ENCODE data around the gene NKD2. TPM values are rescaled to one million over a fixed set of nuclear protein-coding genes. Genes with fewer than 3 reads are reported as not detected.

NKD2 gene
- polyA plus RNA-seq, 2 of the 4 experiments (the other 2 are of a cell fraction) = 1.2 to 4.2 TPM

- Histone ChIP-seq H3K9me3 (no peaks in the 10 kb centered on the region), H3K4me2 (no peak overlapping the region), H3K27ac (no peak overlapping the region), H3K4me3 (no peak overlapping the region), H3K4me1 (no peaks in the 10 kb centered on the region)
- POLR2A ChIA-PET = no interaction called here
- TF ChIP-seq REST (IDR thresholded peaks at IDR 0.05) (peak; percentile 49; the same call in 1 of the 2 replicates), RNF2 (IDR thresholded peaks at IDR 0.05; ENCODE audit: borderline replicate concordance, low read depth) (no peak)
- ATAC-seq = no peak
- no peak for DNase-seq (ENCODE audit: low read depth in 1 of 2, low spot score in 1 of 2)
- WGBS (ENCODE audit: missing lambda C conversion rate) = 86% methylated on average over 11 of the region's 11 CpGs
- no peak for FAIRE-seq
- CTCF ChIA-PET = no interaction called here
Observed at GRCh38 chr5:1086137-1086536, 77.5 kb downstream of the NKD2 start.

GRCh38 chr5:1086871-1087270 lies 78.3 kb downstream of the NKD2 start:
- H3K4me2 ChIP-seq = no peak overlapping the region
- H3K9me3 ChIP-seq = no peaks in the 10 kb centered on the region
- FAIRE-seq (no peak), ATAC-seq (no peak), DNase-seq (ENCODE audit: low read depth in 1 of 2, low spot score in 1 of 2) (no peak)
- no peak overlapping the region for H3K4me3 ChIP-seq
- no peak overlapping the region for H3K27ac ChIP-seq
- TF ChIP-seq HES2 (IDR thresholded peaks at IDR 0.05) = no peak
- TF ChIP-seq NR3C1 (IDR thresholded peaks at IDR 0.05) = no peak
- no peak for TF ChIP-seq RAD21 (conservative IDR thresholded peaks at IDR 0.05 in 1 of 2, IDR thresholded peaks at IDR 0.05 in 1 of 2)
- no peak for TF ChIP-seq PHF8 (IDR thresholded peaks at IDR 0.05; ENCODE audit: borderline replicate concordance, low read depth)
- no peak for TF ChIP-seq TP53 (CRISPR knock-in tag; IDR thresholded peaks at IDR 0.05)
- no peak for TF ChIP-seq PBX3 (IDR thresholded peaks at IDR 0.05)
- TF ChIP-seq NPAS2 (CRISPR knock-in tag; IDR thresholded peaks at IDR 0.05; ENCODE audit: borderline replicate concordance) = no peak
- no peak for TF ChIP-seq KDM1A (IDR thresholded peaks at IDR 0.05; ENCODE audit: low read depth)
- no peak for TF ChIP-seq POLR2A (IDR thresholded peaks at IDR 0.05; ENCODE audit: low read length)
- ChIA-PET CTCF (no interaction called here), POLR2A (no interaction called here)
- 95% methylated on average over 28 of the region's 31 CpGs for WGBS (ENCODE audit: missing lambda C conversion rate)
- no peaks in the 10 kb centered on the region for H3K4me1 ChIP-seq

- no peak overlapping the region for H3K27ac ChIP-seq
- WGBS (ENCODE audit: missing lambda C conversion rate) = 94% methylated on average over 25 of the region's 25 CpGs
- no peaks in the 10 kb centered on the region for H3K9me3 ChIP-seq
Observed at GRCh38 chr5:1087428-1087827, 78.8 kb downstream of the NKD2 start.

More at GRCh38 chr5:1087428-1087827, 78.8 kb downstream of the NKD2 start:
- no peak for ATAC-seq
- ChIA-PET POLR2A (no interaction called here), CTCF (no interaction called here)
- no peak overlapping the region for H3K4me2 ChIP-seq
- DNase-seq (ENCODE audit: low read depth in 1 of 2, low spot score in 1 of 2) = no peak
- FAIRE-seq = no peak
- H3K4me3 ChIP-seq = no peak overlapping the region
- H3K4me1 ChIP-seq = no peaks in the 10 kb centered on the region
- TF ChIP-seq RAD21 (conservative IDR thresholded peaks at IDR 0.05 in 1 of 2, IDR thresholded peaks at IDR 0.05 in 1 of 2) (no peak), FOSB (CRISPR knock-in tag; IDR thresholded peaks at IDR 0.05) (no peak), E2F6 (IDR thresholded peaks at IDR 0.05; ENCODE audit: borderline replicate concordance, low read depth) (no peak), ESRRA (IDR thresholded peaks at IDR 0.05; ENCODE audit: borderline replicate concordance, low read length) (no peak), FOXS1 (CRISPR knock-in tag; IDR thresholded peaks at IDR 0.05) (no peak), MAFK (IDR thresholded peaks at IDR 0.05; ENCODE audit: partially characterized antibody) (no peak), HOXB13 (CRISPR knock-in tag; IDR thresholded peaks at IDR 0.05; ENCODE audit: low read depth) (no peak), NR3C1 (IDR thresholded peaks at IDR 0.05) (no peak)

Data from A549 (cell line).